ENCODE data around the gene RSBN1L.
"Not testable (repeated sequence)": the region's sequence is repeated elsewhere in the genome, so short reads cannot be mapped to it uniquely, and the experiment has no call there.

The RSBN1L gene

GRCh38 chr7:77770316-77770715 lies 74.1 kb downstream of the RSBN1L start:
- no peak for DNase-seq (ENCODE audit: low spot score)

GRCh38 chr7:77771901-77772300 lies 75.6 kb downstream of the RSBN1L start:
- no peak for DNase-seq (ENCODE audit: low spot score)

GRCh38 chr7:77778535-77778934 lies 82.3 kb downstream of the RSBN1L start:
- no peak for DNase-seq (ENCODE audit: low spot score)

GRCh38 chr7:77782383-77782782 lies 86.1 kb downstream of the RSBN1L start:
- DNase-seq (ENCODE audit: low spot score), result no peak

GRCh38 chr7:77783111-77783510 lies 86.9 kb downstream of the RSBN1L start:
- DNase-seq (ENCODE audit: low spot score), result no peak

GRCh38 chr7:77783545-77783944 lies 87.3 kb downstream of the RSBN1L start:
- no peak for DNase-seq (ENCODE audit: low spot score)

GRCh38 chr7:77784426-77784825 lies 88.2 kb downstream of the RSBN1L start:
- DNase-seq (ENCODE audit: low spot score), result not testable (repeated sequence)

- no peak for DNase-seq (ENCODE audit: low spot score)
These were observed 89.8 kb downstream of the RSBN1L start for GRCh38 chr7:77786018-77786417.

GRCh38 chr7:77786741-77787140 lies 90.5 kb downstream of the RSBN1L start:
- no peak for DNase-seq (ENCODE audit: low spot score)

- no peak for DNase-seq (ENCODE audit: low spot score)
These were observed 92.2 kb downstream of the RSBN1L start for GRCh38 chr7:77788327-77788902.

- DNase-seq (ENCODE audit: low spot score), result no peak
These were observed 95.1 kb downstream of the RSBN1L start for GRCh38 chr7:77791336-77791735.

- no peak for DNase-seq (ENCODE audit: low spot score)
These were observed 95.7 kb downstream of the RSBN1L start for GRCh38 chr7:77791956-77792355.

- no peak for DNase-seq (ENCODE audit: low spot score)
These were observed 97.7 kb downstream of the RSBN1L start for GRCh38 chr7:77794000-77794399.

- no peak for DNase-seq (ENCODE audit: low spot score)
These were observed 99.8 kb downstream of the RSBN1L start for GRCh38 chr7:77796109-77796508.

GRCh38 chr7:77796960-77797359 lies 100.7 kb downstream of the RSBN1L start:
- DNase-seq (ENCODE audit: low spot score), result no peak

- DNase-seq (ENCODE audit: low spot score), result no peak
These were observed 101.6 kb downstream of the RSBN1L start for GRCh38 chr7:77797734-77798393.

GRCh38 chr7:77798394-77799077 lies 102.3 kb downstream of the RSBN1L start, which contains the start of the genes PHTF2 and TMEM60:
TSS of gene PHTF2 (plus strand) at chr7:77798773.
TSS of gene TMEM60 (minus strand) at chr7:77798434. CDS start at chr7:77794373, 4,061 bp downstream.
- peak; percentile 95 for DNase-seq (ENCODE audit: low spot score)

- DNase-seq (ENCODE audit: low spot score), result no peak
These were observed 103.1 kb downstream of the RSBN1L start for GRCh38 chr7:77799078-77799964.

GRCh38 chr7:77800158-77800557 lies 103.9 kb downstream of the RSBN1L start:
- no peak for DNase-seq (ENCODE audit: low spot score)

GRCh38 chr7:77800730-77801129 lies 104.5 kb downstream of the RSBN1L start:
- no peak for DNase-seq (ENCODE audit: low spot score)

GRCh38 chr7:77802557-77803405 lies 106.5 kb downstream of the RSBN1L start:
- DNase-seq (ENCODE audit: low spot score), result no peak

Data from hematopoietic multipotent progenitor cell treated with erythropoietin and hydrocortisone succinate and interleukin-3 and kit ligand, for 15 days (in vitro differentiated cells).